GM19351 (cell line): ENCODE measurements around the gene ECHDC3.

Experiments used
- ATAC-seq: cut with Tn5 transposase; IDR thresholded peaks from one replicate; pipeline ENCODE4 v1.9.1; 2021; ENCODE audit warnings: mild to moderate bottlenecking, moderate library complexity; ENCODE audit not compliant: unreplicated experiment

ECHDC3 gene

DNA sequence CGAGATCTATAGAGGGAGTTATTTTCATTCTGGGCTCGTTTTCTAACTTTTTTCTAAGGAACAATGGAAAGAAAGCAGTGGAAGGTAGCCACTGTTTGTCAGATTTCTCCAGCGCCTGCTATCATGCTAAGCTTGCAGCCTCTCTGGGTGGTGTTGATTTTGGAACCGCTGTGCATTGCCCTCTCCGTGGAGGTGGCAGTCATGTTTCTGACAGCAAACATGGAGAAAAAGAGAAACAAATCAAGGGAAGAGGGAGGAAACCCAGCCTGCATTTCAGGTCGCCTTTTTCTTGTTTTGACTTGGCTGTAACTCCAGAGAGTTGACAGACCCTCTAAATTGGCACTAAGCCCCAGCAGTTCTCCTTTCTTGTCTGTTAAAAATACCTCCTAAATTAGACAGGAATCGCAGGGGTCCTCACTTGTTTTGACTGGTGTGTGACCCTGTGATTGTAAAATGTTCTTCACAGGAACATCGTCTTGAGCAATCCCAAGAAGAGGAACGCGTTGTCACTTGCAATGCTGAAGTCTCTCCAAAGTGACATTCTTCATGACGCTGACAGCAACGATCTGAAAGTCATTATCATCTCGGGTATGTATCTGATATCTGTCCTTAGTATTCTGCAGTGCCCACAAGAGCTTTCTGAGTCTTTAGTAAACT, 4.8 kb downstream of the ECHDC3 start:
- no peak for ATAC-seq

DNA sequence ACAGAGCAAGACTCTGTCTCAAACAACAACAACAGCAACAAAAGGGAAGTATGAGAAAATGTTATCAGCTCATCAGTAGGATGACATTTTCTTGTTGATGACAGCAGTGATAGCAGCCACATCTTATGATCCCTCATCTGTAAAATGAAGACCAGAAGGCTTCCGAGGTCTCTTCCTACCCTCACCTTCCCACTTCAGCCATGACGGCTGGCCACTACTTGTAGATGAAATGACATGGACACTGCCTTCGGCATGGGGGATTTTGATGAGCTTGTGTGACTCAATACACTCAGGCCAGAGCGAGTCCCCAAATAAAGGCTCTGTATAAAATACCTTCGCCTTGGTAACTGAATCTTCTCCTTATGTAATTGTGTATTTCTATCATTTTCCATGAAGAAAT, 6.7 kb downstream of the ECHDC3 start:
- no peak for ATAC-seq

DNA sequence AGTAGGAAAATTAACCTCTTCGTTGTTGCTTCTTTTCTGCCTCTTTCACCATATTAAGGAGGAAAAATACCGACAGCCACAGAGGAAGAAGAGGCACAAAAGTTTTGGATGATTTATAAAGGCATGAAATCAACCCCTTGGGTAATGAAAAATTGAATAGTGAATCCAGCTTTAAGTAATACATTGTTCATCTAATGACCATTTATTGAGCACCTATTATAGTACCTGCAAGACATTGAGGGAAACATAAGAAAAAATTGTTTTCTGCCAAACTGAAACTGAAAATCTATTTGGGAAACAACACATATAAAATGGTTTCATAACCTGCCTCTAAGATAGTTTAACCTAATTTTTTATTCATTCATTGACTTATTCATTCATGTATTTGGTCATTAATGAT, 8.2 kb downstream of the ECHDC3 start:
- no peak for ATAC-seq

DNA sequence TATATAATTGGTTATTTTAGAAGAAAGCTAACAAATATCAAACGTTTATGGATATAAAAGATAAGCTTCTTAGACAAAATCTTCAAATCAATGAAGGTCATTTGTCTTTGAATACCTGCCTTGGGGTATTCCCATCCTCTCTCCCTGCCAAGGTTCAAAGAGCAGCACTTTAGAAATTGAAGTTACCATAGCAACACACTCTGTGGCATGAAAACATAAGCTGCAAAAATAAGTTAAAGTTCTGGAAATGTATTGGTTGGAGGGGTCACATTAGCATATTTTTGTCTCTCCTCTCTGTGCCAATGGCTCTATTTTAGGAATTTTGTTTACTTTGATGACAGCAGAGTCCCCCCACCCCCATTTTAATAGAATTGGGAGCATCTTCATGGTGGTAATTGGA, 12.0 kb downstream of the ECHDC3 start:
- no peak for ATAC-seq

DNA sequence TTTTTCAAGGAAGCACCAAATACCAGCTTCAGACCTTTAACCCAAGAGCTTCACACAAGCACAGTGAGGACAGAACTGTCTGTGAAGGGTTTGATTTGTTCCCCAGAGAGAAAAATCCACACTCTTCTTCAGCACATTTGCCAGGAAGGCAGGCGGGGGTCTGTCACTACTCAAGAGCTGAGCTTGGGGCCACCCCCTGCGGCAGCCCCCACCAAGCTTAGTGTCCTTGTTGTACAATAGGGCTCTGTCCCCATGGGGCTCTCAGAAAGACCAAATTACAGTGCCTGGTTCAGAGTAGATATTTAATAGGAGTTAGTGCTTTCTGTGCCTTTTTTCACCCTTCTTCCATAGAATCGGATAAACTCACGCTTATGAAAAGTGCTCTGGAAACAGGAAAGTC, 12.4 kb downstream of the ECHDC3 start:
- ATAC-seq, result no peak

DNA sequence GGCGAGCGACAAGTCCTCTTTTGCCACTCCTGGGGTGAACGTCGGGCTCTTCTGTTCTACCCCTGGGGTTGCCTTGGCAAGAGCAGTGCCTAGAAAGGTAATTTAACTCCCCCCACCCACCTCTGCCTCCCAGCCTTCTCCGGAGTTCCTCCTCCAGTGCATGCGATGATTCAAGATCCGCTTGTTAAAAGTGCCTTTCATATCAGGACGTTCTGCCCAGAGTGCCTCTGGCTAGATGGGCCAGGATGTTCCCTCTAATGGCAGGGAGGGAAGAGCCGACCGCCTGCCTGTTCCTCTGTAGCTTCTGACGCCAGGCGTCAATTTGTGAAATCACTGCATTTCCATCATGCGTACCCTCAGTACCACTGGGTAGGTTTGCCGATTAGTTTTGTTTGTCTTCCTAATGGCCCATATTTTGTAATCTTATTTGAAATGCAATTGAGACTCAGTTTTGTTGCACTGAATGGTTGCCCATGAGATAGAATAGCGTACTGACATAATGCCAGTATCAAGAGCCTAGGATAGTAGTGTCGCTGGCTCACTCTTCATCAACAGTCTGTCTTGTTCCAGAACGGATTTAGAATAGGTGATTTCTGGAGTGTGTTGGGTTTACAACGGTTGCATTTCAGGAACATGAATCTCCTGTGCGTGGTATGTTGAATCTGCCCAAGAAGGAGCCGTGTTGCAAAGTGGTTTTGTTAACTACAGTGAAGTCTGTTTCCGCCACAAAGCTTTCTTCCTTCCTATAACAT, 13.5 kb downstream of the ECHDC3 start:
- no peak for ATAC-seq

DNA sequence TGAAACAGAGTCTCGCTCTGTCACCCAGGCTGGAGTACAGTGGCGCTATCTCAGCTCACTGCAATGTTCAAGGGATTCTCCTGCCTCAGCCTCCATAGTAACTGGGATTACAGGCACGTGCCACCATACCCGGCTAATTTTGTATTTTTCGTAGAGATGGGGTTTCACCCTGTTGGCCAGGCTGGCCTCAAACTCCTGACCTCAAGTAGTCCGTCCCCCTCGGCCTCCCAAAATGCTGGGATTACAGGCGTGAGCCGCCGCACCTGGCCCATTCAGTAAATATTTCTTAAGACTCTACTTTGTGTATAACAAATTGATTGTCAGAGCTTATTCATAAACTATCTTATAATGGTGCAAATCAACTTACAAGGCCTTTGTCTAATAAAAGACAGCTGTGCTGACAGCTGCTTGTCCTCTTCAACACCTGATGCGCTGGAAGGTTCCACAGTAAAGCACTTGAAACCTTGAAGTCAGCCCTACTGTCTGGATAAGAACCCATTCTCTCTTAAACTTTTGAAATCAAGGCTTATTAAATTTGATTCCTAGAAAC, 14.7 kb downstream of the ECHDC3 start:
- no peak for ATAC-seq

DNA sequence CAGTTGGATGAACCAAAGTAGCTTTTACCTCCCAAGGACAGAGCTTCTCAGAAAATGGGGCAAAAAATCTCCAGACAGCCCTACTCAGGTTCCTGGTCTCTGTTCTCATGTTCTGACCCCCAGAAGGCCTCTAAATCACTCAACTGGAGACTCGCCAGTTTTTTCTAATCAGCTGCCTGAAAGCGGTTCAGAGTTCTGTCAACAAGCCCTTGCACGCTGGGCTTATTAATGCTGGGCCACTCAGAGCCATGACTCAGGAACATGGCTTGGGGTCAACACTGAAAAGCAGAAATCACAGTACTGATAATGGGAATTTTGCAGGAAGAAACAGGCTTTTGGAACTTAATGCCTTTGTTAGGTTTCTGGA, 15.3 kb downstream of the ECHDC3 start:
- ATAC-seq, result no peak

DNA sequence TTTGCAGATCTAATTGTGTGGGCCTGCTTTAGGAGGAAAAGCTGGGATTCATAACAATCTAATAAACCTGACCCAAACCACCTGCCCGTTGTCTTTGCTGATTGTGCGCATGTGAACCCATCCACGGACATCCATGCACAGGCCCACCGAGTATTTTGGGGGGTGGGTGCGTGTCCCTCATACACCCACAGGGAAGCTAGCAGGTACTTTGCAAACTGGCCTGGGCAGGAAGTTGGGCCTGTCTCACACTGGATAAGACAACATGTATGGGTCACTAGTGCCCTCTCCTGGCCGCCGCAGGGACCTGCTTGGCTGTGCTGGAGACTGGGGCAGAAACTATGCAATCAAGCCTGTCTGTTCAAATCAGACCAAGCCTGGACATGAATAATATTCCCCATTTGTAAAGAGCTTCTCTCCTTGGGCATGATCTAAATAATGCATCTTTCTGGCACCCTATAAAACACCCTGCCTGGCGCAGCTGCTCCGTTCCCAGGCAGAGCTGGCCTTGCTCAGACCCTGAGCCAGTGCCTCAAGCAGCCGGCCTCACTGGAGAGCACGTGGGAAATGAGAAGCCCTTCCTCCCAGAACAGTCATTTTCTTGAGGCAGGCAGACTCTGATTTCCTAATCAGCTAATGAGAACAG, 15.8 kb downstream of the ECHDC3 start:
- ATAC-seq, result peak; percentile 99

DNA sequence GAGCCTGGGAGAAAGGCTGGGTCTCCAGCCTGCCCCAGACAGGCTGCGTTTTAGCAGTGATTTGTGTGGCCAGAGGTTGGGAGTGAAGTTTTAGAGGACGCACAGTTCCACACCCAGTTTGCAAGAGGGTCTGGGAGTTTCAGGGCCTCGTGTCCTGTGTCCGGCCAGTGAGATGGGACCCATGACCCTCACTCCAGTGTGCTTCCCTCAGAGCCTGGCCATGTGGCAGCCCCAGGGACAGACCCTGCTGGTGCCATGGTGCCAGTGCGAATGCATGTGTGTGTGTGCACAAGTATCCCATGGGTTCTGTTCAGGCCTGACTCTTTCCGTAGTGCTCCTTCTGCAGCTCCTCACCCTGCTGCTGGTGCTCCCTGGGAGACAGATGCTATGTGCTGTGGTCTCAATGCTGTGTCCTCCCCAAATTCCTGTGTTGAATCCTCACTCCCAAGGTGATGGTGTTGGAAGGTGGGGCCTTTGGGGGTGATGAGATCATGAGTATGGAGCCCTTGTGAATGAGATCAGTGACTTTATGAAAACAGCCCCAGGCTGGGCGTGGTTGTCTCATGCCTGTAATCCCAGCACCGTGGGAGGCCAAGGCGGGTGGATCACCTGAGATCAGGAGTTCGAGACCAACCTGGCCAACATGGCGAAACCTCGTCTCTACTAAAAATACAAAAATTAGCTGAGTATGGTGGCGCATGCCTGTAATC, 16.5 kb downstream of the ECHDC3 start:
- no peak for ATAC-seq

DNA sequence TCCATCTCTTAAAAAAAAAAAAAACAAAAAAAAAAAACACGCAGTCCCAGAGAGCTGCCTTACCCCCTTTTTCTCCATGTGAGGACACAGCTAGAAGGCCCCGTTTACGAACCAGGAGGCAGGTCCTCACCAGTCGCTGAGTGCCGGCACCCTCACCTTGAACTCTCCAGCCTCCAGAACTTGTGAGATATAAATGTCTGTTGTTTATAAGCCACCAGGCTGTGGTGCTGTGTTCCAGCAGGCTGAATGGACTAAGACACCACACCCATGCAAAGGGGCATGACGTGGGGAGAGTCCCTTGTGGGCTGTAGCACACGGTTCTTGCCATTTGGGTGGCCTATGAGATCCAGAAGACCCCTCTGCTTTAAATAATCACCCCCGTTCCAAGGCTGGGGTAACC, 17.2 kb downstream of the ECHDC3 start:
- ATAC-seq, result no peak

DNA sequence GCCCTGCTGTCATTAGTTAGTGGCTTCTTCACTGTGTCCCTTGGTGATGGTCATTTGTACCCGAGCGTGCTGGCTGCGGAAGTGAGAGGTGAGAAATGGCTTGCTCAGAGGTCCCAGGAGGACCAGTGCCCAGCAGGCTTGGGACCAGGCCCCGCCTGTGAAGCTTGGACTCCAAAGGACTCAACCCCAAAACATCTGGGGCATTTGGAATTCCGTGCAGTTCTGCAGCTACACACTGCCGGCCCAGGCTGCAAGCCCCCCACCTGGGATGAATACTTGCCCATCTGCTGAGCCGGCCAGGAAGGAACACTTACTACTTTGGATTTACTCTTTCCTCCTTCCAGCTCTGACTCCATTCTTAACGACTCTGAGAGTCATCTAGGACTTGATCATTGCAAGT, 18.0 kb downstream of the ECHDC3 start:
- no peak for ATAC-seq

DNA sequence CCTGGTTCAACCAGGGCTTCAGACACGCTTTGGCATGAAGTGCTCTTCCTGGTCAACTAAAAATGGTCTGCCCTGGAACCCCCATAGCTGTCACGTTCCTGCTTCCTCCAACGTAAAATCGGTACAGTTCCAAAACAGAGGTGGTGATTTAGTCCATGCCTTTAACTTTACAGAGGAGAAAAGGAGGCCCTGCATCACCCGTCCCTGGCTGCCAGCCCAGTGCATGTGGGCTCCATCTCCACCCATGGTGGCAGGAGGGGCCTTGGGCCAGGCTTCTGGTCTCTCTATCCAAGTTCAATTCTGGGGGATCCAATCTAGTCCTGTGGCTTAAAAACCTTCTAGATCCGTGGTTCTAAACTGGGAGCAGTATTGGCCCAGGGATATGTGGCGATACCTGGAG, 18.7 kb downstream of the ECHDC3 start:
- no peak for ATAC-seq

DNA sequence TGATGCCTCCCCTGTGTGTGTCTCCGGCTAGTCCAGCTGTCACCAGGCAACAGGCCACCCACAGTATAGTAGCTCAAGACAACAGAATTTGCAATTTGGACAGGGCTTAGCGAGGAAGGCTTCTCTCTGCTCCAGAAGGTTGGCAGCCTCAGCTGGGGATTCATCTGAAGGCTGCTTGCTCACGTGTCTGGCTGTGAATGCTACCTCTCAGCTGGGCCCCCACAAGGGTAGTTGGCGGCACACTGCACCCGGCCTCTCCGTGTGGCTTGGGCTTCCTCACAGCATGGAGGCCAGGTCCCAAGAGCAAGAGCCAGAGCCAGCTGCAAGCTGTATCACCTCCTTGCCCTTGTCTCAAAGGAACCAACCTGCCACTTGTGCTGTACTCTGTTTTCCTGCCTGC, 19.2 kb downstream of the ECHDC3 start:
- ATAC-seq, result no peak

DNA sequence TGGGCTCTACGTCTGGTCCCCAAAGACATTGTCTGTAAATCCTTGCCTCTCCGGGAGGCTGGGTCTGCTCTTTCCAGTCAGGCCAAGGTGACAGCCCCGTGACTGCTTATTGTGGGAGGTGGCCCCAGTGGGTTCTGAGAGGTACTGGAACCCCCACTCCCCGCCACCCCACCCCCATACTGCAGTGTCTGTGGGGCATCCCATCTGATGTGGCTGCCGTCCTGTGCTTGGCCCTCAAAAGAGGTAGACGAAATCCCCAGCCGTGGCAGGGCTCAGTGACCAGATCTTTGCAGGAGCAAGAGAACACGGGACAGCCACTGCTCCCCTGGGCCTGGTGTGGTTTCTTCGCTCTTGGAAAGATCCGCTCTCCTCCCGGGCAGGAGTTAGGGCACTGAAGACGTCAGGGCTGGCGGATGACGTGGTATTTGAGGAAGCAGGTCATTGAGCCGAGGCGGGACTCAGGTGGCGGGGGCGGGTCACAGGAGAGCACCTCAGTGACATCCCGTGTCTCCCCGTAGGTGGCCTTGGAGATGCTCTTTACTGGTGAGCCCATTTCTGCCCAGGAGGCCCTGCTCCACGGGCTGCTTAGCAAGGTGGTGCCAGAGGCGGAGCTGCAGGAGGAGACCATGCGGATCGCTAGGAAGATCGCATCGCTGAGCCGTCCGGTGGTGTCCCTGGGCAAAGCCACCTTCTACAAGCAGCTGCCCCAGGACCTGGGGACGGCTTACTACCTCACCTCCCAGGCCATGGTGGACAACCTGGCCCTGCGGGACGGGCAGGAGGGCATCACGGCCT, 20.7 kb downstream of the ECHDC3 start:
- ATAC-seq, result no peak

DNA sequence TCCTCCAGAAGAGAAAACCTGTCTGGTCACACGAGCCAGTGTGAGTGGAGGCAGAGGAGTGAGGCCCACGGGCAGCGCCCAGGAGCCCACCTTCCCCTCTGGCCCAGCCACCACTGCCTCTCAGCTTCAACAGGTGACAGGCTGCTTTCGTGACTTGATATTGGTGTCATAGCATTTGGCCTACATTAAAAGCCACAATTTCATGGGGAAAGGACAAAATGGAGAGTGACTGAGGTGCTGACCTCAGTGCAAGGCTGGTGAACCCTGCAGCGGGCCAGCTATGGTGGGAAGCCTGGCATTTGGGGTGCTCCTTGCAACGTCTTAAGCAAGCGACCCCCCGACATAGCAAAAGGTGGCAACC, 21.3 kb downstream of the ECHDC3 start:
- ATAC-seq, result no peak

DNA sequence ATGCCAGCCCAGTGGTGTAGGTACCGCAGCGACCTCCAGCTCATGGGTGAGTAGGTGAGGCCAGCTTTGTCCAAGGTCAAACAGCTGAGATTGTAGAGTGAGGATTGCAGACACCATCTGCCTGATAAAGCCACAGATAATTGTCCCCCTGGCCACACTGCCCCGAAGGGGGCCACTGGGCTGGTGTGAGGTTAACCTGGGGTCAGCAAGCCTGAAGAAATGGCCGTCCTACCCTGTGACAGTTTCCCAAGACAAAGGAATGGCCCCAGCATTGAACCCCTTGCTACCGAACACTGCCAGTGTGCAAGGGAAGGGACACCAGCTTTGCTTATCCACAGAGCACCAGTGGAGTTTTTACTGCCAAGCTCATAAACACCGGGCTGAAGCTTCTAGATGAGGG, 23.0 kb downstream of the ECHDC3 start:
- no peak for ATAC-seq

DNA sequence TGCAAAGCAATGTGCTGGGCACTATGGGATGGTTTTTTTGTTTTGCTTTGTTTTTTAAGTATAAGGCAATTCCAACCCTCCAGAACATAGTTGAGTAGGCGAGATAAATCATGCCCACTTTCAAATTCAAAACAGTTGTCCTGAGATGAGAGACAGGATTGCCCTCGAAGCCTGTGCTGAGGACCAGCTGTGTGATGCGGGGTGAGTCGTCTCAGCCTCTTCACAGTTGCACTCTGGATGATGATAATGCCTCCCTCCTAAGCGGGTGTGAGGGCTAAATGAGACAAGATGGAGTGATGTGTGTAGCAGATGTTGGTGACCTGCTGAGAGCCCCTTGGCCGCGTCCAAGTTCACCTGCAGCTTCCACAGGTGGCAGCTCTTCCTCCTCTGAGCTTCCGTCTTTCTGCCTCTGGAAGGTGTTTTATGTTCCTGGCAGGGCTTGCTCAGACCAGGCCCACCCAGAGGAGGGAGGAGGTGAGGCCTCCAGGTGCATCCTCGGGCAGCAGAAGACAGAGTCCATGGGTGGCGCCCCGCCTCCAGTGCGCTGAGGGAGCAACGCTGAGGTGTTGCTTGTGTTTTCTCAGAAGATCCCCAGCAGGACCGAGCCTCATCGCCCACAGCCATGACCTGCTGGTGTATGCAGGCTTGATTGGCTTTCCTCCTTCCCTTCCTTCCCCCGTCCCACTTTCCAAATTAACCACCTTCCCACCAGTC, 30.6 kb downstream of the ECHDC3 start:
- ATAC-seq, result no peak

DNA sequence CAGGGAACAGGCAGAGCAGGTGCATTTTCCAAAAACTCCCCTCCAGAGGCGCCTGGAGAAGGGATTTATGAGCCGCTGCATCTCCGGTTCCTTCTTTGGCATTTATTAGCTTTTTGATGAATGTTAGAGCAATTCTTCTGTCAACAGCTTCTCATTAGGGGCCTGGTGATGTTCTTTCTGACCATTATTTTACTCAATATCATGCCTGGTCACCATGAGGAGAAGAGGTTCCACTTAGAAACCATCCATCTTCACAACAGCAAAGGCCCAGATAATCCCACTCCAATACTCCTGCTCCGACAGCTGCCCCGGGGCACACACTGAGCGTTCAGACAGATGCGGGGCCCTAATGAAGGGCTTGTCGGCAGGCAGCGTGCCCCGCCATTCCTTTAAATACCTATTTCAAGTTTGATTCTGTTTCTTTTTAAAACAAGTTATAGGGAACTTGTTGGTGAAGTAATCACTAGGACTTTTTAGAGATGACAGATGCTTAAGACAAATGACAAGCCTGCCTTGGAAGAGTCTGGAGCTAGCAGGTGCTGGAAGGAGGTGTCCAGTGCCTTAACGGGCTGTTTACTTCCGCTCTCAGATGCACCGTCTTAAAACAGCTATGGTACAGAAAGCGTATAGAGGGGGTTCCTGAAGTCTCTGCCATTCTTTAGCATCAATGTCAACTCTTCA, 31.7 kb downstream of the ECHDC3 start:
- ATAC-seq, result no peak

DNA sequence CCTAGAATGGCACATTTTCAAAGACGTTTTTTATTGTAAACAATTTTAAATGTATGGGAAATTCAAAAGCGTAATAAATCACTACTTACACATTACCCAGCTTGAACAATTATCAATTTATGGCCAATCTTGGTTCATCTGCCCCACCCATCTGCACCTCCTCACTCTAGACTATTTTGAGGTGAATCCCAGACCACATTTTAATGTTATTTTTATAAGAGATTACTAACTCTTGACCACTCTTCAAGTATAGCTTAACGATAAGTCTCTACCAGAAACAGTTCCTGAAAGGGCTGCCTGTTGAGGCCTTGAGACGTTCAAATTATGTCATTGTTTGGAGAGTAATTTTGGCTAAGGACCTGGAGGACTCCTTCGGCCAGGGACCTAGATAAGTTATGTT, 33.2 kb downstream of the ECHDC3 start:
- no peak for ATAC-seq
